Measurements from ENCODE around the gene NRROS.
"Not testable (repeated sequence)": the region's sequence is repeated elsewhere in the genome, so short reads cannot be mapped to it uniquely, and the experiment has no call there.

Gene NRROS

DNA sequence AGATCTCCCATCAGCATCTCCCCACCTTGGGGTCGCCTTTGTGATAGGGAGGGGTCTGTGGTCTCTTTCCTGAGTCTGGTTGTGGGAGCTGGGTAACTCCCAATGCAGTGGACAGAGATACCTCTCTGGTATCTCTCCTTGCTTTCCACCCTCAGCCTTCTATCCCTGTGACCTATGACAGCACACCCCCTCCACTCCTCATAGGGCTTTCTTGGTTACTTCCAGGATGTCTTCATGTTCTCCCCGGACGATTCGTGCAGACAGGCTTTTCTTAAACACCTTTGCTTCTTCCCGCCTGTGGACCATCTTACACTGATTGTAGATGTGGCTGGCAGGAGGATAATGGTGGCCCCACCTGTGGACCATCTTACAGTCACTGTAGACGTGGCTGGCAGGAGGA, 14.2 kb upstream of the NRROS start:
- no peak for DNase-seq

- no peak for DNase-seq
Measured at GRCh38 chr3:196627918-196628231, 11.6 kb upstream of the NRROS start.

GRCh38 chr3:196629228-196629627, 10.3 kb upstream of the NRROS start:
- DNase-seq = no peak

- no peak for DNase-seq
Measured at GRCh38 chr3:196631682-196632045, 7.8 kb upstream of the NRROS start.

DNA sequence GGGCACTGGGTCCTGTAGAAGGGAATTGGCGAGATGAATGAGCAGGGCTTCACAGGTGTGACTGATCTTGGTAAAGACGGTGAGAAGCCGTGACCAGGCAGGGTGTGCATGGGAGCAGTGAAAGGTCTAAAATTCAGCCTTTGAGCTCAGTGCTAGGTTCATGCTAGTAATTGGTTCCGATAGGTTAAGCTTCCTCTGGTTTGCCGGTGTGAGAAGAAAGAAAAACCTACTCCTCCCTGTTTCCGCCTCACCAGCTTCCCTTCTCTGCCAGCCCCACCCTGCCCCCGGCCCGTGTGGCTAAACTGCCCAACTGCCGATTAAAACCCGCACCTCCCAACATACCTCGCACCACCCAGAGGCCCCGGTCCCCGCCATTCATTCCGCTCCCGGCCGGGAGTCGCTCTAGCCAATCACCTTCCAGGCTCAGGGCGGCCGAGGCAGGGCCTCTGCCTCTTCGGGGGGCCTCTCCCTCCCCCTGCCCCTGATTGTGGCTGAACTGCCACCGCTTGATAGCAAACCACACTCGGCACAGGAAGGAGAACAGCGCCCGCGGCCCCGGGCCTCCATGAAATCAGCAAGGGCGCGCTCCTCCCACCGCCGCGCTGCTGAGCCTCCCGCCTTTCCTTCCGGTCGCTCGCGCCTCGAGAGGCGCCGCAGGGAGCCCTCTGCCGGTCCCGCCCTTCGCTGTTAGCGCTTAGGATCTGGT, 7.3 kb upstream of the NRROS start:
- DNase-seq = peak; percentile 90

- no peak for DNase-seq
Measured at GRCh38 chr3:196633555-196634151, 5.8 kb upstream of the NRROS start.

GRCh38 chr3:196634224-196634623, 5.3 kb upstream of the NRROS start:
- DNase-seq = no peak

DNA sequence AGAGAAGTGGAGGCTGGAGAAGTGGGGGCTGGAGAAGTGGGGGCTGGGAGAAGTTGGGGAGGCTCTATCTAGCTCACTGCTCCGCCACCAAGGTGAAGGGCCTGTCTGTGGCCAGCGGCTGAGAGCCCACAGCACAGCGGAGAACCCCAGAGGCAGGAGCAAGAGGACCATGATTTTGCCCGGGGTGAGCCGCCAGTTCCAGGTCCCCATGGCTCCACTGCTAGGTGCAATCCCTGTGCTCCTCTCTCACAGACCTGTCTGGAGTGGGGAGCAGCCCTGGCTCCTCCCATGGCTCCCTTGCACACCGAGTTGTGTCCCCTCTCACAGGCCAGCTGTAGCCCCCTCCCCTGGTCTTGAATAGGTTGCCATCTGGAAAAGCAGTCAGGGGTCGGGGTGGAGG, 4.7 kb upstream of the NRROS start:
- DNase-seq = no peak

DNA sequence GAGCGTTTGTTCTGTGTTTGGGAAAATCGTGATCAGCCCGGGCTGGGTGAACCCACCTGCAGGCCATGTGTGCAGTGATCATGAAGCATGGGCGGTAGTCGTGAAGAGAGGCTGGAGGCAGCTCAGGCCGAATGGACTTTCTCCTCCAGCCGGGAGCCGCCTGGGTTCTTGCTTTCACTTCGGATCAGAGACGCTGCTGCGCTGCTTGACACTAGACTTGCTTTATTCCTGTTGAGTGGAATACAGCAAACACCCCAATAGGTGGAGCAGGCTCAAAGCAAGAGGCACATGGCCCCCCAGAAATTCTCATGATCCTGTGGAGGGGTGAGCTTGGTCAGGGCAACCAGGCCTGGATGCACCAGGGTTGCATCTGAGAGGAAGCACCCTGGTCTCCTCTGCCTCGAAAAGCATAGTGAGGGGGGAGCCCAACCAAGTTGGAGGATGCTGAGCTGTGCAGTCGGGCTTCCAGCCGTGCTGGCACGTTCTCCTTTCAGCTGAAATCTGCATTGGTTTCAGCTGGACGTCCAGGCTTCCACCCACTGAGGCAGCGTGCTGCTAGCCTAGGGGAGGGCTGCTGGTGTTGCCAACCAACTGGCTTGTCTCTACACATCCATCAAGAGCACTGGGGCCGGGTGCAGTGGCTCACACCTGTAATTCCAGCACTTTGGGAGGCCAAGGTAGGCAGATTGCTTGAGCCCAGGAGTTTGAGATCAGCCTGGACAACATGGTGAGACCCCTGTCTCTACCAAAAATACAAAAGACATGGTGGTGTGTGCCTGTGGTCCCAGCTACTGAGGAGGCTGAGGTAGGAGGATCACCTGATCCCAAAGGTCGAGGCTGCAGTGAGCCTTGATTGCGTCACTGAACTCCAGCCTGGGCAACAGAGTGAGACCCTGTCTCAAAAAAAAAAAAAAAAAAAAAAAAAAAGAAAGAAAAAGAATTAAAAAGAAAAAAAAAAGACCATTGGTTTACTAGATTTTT, 2.8 kb upstream of the NRROS start:
- DNase-seq = no peak

DNA sequence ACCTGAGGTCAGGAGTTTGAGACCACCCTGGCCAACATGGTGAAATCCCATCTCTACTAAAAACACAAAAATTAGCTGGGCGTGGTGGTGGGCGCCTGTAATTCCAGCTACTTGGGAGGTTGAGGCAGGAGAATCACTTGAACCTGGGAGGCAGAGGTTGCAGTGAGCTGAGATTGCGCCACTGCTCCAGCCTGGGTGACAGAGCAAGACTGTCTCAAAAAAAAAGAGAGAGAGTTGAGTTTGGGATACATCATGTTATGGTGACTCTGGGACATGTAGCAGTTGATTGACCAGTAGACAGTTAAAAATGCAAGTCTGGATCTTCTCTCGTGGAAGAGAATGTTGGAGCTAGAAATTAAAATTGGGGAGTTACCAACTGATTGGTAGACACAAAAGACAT, 1.6 kb upstream of the NRROS start:
- not testable (repeated sequence) for DNase-seq

DNA sequence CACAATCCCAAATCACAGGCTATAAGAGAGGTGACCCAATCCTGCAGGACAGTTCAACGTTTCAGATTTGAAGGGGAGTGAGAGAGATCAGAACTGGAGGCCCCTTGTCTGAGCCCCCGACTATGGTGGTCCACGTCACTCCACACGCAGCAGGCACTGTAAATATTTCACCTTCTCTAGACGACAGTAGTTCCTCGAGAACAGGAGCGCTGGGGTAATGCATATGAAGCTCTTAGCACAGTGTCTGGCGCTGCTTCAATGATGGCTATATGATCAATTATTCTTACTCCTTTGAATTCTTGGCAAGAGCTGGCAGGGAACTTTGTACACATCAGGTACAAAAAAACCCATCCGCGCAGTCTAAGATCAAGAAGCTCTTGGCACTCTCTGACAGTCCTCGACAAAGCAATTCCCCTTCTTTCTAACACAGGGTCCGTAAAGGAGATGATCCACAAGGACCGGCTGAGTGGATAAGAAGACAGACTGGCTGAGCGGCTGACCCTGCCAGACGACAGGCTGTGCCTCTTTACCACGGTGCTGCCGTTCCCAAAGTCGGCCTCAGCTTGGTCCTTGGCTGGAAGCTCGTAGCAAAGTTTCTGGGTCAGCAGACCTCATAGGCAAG, 522 bp upstream of the NRROS start:
- DNase-seq = no peak

- no peak for DNase-seq
Measured at GRCh38 chr3:196640297-196641018, 964 bp downstream of the NRROS start.

DNA sequence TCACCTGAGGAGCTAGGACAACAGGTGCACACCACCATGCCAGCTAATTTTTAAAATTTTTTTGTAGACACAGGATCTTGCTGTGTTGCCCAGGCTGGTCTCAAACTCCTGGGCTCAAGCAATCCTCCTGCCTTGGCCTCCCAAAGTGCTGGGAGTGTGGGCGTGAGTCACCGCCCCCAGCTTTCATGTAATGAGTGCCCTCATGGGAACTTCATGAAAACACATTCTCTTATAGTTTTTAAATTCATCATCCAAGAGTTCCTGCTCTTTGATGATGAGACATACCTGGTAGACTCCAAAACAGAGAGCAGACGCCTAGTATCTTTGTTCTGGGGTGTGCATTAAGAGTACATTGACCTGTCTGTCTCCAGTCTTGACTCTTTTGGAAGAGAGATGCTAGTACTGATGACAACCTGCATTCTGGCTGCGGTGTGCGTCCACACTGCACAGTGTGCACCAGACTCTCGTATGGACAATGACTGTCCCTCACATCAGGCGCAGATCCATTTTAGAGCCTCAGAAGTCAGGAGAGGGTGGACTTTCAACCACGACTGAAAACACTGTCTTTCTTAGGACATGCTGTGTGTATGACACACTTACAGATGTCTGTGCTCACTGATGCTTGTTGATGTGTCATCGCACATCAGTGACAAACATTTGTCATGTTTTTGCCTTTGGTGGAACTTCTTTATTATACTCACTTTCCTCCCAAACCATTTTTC, 2.0 kb downstream of the NRROS start:
- DNase-seq = peak; percentile 73

DNA sequence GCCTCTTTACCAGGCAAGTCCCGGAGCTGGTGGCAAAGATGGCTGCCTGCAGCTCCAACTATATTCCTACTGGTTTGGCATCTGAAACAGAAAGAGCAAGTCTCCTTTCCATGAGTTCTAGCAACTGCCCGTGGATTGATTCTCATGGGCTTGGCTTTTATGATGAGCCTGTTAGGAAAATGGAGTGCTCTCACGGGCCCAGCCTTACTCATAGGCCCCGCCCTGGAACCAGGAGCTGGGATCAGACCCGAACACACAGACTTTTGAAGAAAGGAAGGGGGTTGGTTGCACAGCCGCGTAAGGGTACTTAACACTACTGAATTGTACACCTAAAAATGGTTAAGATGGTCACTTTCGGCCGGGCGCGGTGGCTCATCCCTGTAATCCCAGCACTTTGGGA, 2.9 kb downstream of the NRROS start:
- DNase-seq = no peak

GRCh38 chr3:196643201-196643749, 3.8 kb downstream of the NRROS start:
- peak; percentile 67 for DNase-seq

DNA sequence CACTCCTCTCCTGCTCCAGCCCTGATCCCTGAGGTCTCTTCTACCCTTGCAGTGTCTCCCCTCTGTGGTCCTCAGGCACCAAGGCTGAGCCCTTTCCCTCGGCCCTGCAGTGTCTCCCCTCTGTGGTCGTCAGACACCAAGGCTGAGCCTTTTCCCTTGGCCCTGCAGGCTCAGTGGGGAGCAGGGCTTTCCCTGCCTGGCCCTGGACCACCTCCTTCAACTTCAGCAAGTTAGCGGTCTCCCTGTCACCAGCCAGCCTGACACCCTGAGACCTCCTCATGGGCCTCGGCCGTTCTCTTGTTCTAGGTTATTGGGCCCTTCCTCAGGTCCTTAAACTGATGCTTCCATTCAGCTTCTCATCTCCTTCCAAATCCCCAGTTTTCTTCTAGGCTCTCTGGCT, 4.3 kb downstream of the NRROS start:
- DNase-seq = no peak

- peak; percentile 65 for DNase-seq
Measured at GRCh38 chr3:196645096-196645495, 5.6 kb downstream of the NRROS start.

DNA sequence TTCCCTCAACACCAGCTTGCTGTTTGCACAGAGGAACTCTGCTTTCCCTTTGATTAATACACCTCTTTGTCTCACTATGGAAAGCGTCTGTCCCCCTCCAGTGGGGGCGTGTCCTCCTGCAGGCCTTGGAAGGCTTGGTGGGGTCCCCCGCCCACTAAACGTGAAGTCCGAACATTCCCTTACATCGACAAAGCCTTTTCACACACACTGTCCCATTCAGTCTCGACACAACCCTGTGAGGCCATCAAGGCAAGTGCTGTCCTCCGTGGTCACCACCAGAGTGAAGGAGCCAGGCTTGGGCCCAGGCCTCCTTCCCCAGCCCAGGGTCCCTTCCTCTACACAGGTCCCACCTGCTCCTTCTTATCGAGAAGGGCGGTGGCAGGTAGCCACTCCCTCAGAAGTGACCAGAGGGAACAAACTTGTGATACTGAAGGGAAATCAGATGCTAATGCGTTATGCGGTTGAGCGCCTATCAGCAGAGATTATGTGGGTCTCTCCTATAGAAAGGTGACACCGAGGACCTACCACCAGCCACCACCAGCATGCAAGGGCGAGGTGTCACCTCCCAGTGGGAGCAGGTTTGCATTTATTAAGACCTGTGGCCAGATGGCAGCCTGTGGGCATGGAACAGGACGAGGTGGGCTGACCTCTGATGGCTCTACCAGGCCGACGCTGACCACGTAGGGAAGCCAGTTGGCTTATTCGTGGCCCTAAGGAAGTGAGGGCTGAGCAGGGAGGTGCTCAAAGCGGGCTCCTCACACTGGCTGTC, 6.6 kb downstream of the NRROS start:
- no peak for DNase-seq

- no peak for DNase-seq
Measured at GRCh38 chr3:196646666-196647216, 7.2 kb downstream of the NRROS start.

DNA sequence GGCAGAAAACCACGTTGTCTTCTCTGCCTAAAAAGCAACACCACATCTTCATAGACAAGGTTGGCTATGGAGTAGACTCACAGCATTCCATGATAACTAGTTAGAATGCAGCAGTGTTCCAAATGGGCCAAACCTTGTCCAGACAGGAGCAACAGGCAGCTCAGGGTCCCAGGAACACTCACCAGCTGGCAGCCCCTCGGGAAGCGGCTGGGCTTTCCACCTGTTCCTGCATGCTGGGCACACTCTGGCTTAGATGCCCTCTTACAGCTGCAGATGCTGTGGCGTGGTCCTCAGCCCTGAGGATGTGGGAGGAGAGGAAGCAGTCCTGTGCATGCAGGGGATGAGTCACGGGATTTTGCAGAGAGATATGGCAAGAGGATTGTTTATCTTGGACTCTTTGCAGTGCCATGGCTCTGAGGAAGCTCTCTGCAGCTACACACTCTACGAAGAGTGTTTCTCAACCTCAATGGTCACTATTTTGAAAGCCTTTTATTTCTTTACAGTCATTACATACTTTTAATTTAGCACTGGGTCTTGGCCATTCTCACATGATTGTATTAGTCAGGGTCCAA, 11.3 kb downstream of the NRROS start:
- DNase-seq = peak; percentile 45

Data from stimulated activated CD8-positive, alpha-beta memory T cell treated with anti-CD3 and anti-CD28 coated beads, Interleukin-4, amount 100 ng/mL, for 48 hours (primary cell).